HG02885 (cell line): ENCODE measurements around the gene WWTR1.

Source experiments
- ATAC-seq: cut with Tn5 transposase; IDR thresholded peaks from one replicate; pipeline ENCODE4 v1.9.1; 2021; ENCODE audit warnings: mild to moderate bottlenecking; ENCODE audit not compliant: unreplicated experiment, poor library complexity

The WWTR1 gene

DNA sequence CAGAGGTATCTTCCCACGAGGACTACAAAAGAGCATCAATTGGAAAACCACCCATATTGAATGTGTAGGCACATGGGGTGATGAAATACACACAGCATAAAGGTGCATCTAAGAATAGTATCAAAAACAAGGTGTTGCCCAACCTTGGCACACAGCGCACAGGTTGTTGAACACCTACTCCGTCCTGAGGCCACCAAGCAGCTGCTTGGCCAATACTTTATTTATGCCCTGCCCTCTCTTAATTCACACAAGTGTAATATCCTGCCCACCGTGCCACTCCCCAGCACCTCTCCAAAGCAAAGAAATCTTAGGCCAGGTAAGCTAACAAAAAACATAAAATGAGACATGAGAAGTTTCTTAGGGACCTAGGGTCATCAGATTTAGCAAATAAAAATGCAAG lies 31.2 kb downstream of the WWTR1 start:
- no peak for ATAC-seq

DNA sequence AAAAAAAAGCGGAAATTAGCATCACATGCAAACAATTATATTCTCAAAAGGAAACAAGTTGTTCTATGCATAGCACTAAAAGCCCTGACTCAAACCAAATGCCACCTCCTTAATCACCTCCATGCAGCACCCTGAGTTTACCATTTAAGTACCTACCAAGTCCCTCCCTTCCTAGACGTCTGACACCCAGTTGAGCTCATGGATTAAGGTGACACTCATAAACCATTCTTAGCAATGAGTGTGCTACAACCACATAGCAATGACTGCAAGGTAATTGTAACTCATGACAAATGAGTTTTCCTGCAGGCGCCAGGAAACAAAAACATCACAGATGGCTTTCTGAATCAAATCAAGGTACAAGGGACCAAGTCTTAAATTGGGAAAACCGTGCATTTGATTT lies 32.0 kb downstream of the WWTR1 start:
- no peak for ATAC-seq

- no peak for ATAC-seq
Measured at GRCh38 chr3:149623824-149624223, 34.0 kb downstream of the WWTR1 start.

GRCh38 chr3:149621218-149622005 lies 36.4 kb downstream of the WWTR1 start:
- peak; percentile 85 for ATAC-seq

DNA sequence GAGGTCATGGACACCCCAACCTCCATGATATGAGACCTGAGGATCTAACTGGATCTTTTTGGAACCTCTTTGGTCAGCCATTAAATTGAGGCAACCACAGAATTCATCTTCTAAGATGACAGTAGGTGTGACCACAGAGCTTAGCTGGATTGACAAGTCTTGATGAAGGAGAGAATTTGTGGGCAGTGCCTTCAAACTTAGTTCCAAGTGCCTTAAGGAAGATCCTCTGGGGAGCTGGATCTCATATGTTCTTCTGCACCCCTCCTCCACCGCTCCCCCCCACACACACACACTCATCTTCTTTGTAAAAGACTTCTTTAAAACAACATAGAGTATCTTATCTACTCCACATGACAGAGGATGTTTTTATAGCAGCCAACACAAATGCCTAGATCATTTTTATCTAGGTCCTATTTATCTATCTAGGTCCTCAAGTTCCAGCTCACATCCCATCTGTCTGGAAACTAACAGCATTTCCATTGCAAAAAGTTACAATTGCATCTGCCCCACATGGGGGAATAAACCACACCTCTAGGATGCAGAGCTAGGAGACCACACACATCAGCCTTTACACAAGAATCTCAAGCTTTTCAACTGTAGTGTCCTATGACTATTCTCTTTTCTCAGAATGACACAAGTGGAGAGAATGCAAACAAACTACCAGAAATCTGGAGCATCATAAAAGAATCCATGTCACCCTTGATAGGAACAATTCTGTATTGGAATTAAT lies 37.4 kb downstream of the WWTR1 start:
- peak; percentile 76 for ATAC-seq

- ATAC-seq, result no peak
Measured at GRCh38 chr3:149619136-149619535, 38.7 kb downstream of the WWTR1 start.

- no peak for ATAC-seq
Measured at GRCh38 chr3:149618151-149619123, 39.4 kb downstream of the WWTR1 start.

DNA sequence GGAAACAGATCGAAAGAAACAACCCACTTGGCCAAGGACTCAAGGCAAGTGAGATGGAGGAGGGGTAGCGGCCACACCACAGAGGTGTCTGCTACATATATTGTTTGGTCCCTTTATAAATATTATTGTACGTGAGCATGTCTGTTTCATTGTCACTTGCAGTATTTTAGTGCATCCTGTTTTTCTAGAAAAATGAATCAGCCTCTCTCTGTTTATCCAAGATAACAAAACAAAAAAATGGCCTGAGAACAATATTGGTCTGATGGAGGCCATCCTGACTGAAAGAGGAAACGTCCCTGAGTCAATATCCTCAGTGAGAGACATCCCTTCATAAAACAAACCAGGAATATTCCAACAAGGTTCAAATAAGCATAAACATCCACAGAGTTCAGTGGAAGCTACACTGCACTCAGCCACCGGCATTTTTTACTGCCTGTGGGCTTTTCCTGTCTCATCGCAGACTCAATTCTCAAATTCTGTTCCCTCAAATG lies 42.0 kb downstream of the WWTR1 start:
- ATAC-seq, result no peak

DNA sequence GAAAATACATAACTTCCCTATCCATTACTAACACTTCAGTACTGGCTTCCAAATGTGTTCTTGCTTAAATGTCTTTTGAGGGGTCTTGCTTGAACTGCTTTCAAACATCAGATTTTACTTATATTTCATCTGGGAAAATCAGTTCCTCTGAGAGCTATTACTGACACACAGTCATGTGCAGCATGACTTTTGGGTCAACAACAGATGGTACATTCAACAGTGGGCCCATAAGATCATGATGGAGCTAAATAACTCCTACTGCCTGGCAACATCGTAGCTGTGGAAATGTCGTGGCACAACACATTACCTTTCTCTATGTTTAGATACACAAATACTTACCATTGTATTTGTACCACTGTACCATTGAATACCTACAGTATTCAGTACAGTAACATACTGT lies 43.8 kb downstream of the WWTR1 start:
- no peak for ATAC-seq

- ATAC-seq, result no peak
Measured at GRCh38 chr3:149612456-149612855, 45.4 kb downstream of the WWTR1 start.

DNA sequence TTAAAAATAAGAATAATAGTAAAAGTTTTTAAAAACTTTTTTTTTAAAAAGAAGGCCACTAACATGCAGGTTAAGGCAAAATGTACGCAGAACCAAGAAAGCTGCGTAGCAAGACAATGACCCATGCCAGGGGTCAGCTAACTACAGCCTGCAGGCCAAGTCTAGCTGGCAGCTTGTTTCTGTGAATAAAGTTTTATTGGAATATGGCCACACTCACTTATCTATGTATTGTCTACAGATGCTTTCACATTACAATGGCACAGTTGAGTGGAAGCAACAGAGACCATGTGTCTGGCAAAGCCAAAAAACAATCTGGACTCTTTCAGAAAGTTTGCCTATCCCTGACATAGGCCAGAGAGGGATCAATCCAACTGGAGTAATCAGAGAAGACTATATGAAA lies 46.7 kb downstream of the WWTR1 start:
- no peak for ATAC-seq

- ATAC-seq, result no peak
Measured at GRCh38 chr3:149610351-149611105, 47.3 kb downstream of the WWTR1 start.

GRCh38 chr3:149609595-149609994 lies 48.2 kb downstream of the WWTR1 start:
- peak; percentile 97 for ATAC-seq

DNA sequence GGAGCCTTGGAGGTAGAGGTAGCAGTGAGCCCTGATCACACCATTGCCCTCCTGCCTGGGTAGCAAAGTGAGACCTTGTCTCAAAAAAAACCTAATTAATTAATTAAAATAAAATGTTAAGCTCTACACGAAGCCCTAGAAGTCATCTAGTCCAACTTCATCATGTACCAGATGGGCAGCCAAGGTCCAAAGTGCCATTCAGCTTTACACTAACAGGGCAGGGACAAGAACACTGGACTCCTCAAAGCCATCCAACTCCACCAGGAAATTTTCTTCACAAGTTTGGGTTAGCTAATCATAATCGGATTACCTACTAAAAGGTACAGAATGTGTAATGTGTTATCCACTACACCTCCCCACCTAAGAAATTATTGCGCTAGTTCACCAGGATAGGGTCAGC lies 48.8 kb downstream of the WWTR1 start:
- no peak for ATAC-seq

DNA sequence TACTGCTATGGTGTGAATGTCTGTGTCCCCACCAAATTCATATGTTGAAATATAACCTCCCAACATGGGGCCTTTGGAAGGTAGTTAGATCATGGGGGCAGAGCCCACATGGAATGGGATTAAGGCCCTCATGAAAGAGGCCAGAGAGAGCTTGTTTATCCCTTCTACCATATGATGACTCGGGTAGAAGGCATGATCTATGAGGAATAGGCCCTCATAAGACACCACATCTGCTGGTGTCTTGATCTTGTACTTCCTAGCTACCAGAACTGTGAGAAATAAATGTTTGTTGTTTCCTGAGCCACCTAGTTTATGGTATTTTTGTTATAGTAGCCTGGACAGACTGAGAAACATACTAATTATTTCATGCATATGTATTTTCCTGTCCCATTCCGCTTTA lies 51.9 kb downstream of the WWTR1 start:
- no peak for ATAC-seq

DNA sequence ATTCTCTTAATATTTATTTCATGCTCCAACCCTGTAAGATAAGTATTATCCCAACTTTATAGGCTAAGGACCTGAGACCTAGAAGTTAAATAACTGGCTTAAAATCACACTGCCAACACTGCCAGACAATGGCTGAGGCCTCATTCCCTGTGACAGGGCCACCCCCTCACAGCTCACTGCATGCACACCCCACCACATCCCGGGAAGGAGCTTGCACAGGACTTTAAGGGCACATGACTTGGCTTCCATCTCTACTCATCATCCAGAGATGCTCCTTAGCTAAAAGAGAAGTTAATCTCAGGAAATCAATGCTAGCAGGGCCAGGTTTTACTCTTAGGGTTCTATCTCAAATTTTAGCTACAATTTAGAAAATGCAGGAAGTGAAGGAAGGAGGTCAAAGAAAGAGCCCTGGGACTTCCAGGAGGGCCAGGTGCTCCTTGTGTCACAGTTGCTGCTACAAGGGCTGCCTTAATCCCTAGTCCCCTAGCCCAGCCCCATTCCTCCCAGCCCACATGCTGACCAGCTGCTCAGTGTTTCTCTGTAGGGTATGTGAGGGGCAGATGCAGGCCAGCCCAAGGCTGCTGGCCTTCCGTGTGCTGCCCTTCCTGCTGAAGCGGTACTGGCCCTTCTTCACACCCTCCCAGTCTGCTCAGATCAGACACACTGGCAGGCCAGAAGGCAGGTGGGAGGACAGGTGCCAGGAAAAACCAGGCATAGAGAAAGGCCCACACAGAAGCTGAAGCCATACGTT lies 53.5 kb downstream of the WWTR1 start:
- ATAC-seq, result no peak

DNA sequence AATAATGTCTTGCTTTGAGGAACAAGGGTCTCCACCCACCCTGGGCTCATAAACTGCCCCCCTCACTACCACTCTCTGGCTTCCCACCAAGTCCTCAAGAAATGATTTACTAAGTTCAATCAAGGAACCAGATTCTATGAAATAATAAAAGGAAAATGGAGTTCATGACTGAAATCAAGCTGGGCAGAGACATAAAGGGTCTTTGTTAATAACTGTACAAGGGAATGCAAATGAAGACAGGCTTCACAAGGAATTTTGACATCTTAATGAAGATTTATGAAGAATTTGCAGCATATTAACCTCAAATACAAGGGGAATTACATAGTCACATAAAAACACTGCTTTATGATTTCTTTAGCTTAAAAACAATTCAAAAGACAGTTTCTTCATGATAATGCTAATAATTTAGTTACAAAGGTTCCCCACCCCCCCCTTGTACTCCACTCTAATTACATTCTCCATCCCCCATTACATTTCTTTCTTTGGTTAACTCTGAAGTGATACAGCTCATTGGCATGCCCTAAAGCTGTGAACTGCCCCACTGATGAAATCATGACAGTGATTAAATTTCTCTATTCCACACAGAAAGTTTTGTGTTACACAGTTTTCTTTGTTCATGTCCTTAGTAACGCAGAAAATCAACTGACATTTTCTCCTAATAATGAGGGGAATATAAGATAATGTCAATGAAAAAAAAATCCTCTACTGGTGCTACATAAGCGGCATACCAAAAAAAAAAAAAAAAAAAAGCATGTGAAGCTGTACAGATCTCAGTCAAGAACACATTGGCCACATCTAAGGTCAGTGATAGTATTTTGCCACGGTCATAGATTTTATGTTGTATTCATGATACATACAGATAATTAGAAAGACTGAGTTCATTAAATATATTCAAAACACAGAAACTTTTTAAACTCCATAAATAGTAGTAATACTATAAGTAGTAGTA lies 54.4 kb downstream of the WWTR1 start:
- ATAC-seq, result no peak

- no peak for ATAC-seq
Measured at GRCh38 chr3:149600634-149601033, 57.2 kb downstream of the WWTR1 start.
